A549 treated with AZD9567 at 1 μM for 4 hours (cell line): Measurements from ENCODE around the gene PARP9. TPM values are rescaled to one million over a fixed set of nuclear protein-coding genes. Genes with fewer than 3 reads are reported as not detected.

Experiments
- total RNA-seq: library from RNA; stranded (reverse); fragments of 200-300 nt; extraction: Qiagen RNA extraction; gene quantifications from 5 replicates; pipeline ENCODE4 v1.2.3, GENCODE V29; 2022; ENCODE audit not compliant: insufficient read depth

PARP9 gene
- total RNA-seq = 3.1 to 5.0 TPM (median 4.3 TPM) in 5 replicates

GRCh38 chr3:122564155-122564912, at the start of gene PARP9, which contains the start of gene DTX3L:
PARP9 (minus strand) TSS chr3:122564300; CDS start chr3:122559620, 4,680 bp downstream.
DTX3L (plus strand) TSS chr3:122564338; CDS start chr3:122564427, 89 bp downstream.

GRCh38 chr3:122577409-122578031, 13.4 kb upstream of the PARP9 start, which contains the start of gene PARP15:
PARP15 (plus strand) TSS chr3:122577650; CDS start chr3:122577668, 18 bp downstream.

GRCh38 chr3:122514123-122515019, 49.7 kb downstream of the PARP9 start, which contains the start of gene KPNA1:
KPNA1 (minus strand) TSS chr3:122514939; CDS start chr3:122496565, 18,374 bp downstream.

Other genes starting within 250 kb of the PARP9 start
- gene CSTA, start 239.1 kb downstream of the PARP9 start, total RNA-seq = 0.58 to 1.3 TPM (median 0.91 TPM) in 4 of 5 replicates, not detected in the other
- 45.8 to 79.8 TPM (median 46.6 TPM) in 5 replicates for gene MIX23, start 181.1 kb downstream of the PARP9 start, total RNA-seq
- gene FAM162A, start 180.1 kb downstream of the PARP9 start, total RNA-seq = 31.7 to 37.2 TPM (median 33.1 TPM) in 5 replicates
- 2.7 to 4.1 TPM (median 3.7 TPM) in 5 replicates for gene WDR5B, start 148.2 kb downstream of the PARP9 start, total RNA-seq
- 58.1 to 86.3 TPM (median 66.9 TPM) in 5 replicates for gene KPNA1, start 49.4 kb downstream of the PARP9 start, total RNA-seq
- gene DTX3L, start within 50 bp of the PARP9 start, total RNA-seq = 6.1 to 10.1 TPM (median 6.9 TPM) in 5 replicates
- not detected in 5 replicates for gene PARP15, start 13.3 kb upstream of the PARP9 start, total RNA-seq
- gene PARP14, start 116.5 kb upstream of the PARP9 start, total RNA-seq = 6.7 to 10.9 TPM (median 7.3 TPM) in 5 replicates
- 5.2 to 5.6 TPM (median 5.3 TPM) in 5 replicates for gene HSPBAP1, start 229.5 kb upstream of the PARP9 start, total RNA-seq
- 8.6 to 14.5 TPM (median 13.7 TPM) in 5 replicates for gene SLC49A4, start 230.8 kb upstream of the PARP9 start, total RNA-seq